PC-9 (cell line): ENCODE data around the gene PLPP1. TPM values are rescaled to one million over a fixed set of nuclear protein-coding genes. Genes with fewer than 3 reads are reported as not detected.

Source experiments
- BruUV-seq: library from RNA; stranded (reverse); fragments of 400-500 nt; replicated peaks from 2 replicates; lab custom pipeline; 2021; lab: Mats Ljungman, UMichigan
- CTCF ChIA-PET: fragments of 300-600 bp; sonication (Branson Sonifier 250); formaldehyde crosslinking; loops from one replicate; lab custom pipeline; 2022; ENCODE audit warnings: antibody characterized with exemption; lab: Charles Lee
- POLR2A ChIA-PET: fragments of 300-600 bp; sonication (Branson Sonifier 250); formaldehyde crosslinking; loops from one replicate; lab custom pipeline; 2022; ENCODE audit warnings: antibody characterized with exemption; ENCODE audit not compliant: unreplicated experiment; lab: Charles Lee
- DNase-seq, 2 experiments: peaks; one replicate each; pipeline versions ENCODE4 v3.0.0 to v3.0.0-alpha.2; 2015 to 2022; ENCODE audit warnings: mixed read lengths in 1 of 2
- H2AFZ ChIP-seq: fragments of 200-600 bp; sonication (generic); 2 replicates; pipeline ENCODE4 v1.8.1; 2017; ENCODE audit warnings: antibody characterized with exemption
- H3F3A ChIP-seq: fragments of 200-600 bp; sonication (generic); 2 replicates; pipeline ENCODE4 v1.8.1; 2017; ENCODE audit warnings: antibody characterized with exemption, mild to moderate bottlenecking, low read depth; ENCODE audit not compliant: insufficient read depth
- H3K27ac ChIP-seq: fragments of 200-600 bp; sonication (generic); 2 replicates; pipeline ENCODE4 v1.6.1; 2016; ENCODE audit warnings: mixed run types
- H3K27me3 ChIP-seq: fragments of 200-600 bp; sonication (generic); 2 replicates; pipeline ENCODE4 v1.6.1; 2016; ENCODE audit warnings: low read depth, mixed run types; ENCODE audit not compliant: insufficient read depth
- H3K36me3 ChIP-seq: fragments of 200-600 bp; sonication (generic); 2 replicates; pipeline ENCODE4 v1.6.1; 2016; ENCODE audit warnings: low read depth, mixed run types
- H3K4me1 ChIP-seq: fragments of 200-600 bp; sonication (generic); replicated peaks from 2 replicates; pipeline ENCODE4 v1.6.1; 2016; ENCODE audit warnings: mixed run types; ENCODE audit not compliant: insufficient read depth
- H3K4me2 ChIP-seq: fragments of 200-600 bp; sonication (generic); 2 replicates; pipeline ENCODE4 v1.6.1; 2017; ENCODE audit warnings: mixed run types
- H3K4me3 ChIP-seq: fragments of 200-600 bp; sonication (generic); 2 replicates; pipeline ENCODE4 v1.6.1; 2016; ENCODE audit warnings: mixed run types
- H3K79me2 ChIP-seq: fragments of 200-600 bp; sonication (generic); 2 replicates; pipeline ENCODE4 v1.6.1; 2017; ENCODE audit warnings: low read depth, mixed run types
- H3K9me2 ChIP-seq: fragments of 200-600 bp; sonication (generic); 2 replicates; pipeline ENCODE4 v1.8.1; 2017; ENCODE audit warnings: mild to moderate bottlenecking; ENCODE audit not compliant: insufficient read depth
- H3K9me3 ChIP-seq: fragments of 200-600 bp; sonication (generic); 2 replicates; pipeline ENCODE4 v1.8.1; 2016; ENCODE audit warnings: low read depth; ENCODE audit not compliant: insufficient read depth
- H4K20me1 ChIP-seq: fragments of 200-600 bp; sonication (generic); 2 replicates; pipeline ENCODE4 v1.8.1; 2017; ENCODE audit not compliant: insufficient read depth
- EZH2 ChIP-seq: fragments of 200-600 bp; sonication (generic); IDR thresholded peaks from 2 replicates; pipeline ENCODE4 v1.8.0; 2017; ENCODE audit warnings: antibody characterized with exemption, low read depth
- intact Hi-C: fragments of 100-400 bp; cut with micrococcal nuclease; formaldehyde crosslinking; loops from one replicate; pipeline ENCODE4 v1.10.0; 2022; ENCODE audit not compliant: unreplicated experiment
- total RNA-seq: library from RNA; stranded (reverse); gene quantifications from 2 replicates; pipeline ENCODE4 v1.2.3, GENCODE V29; 2021
- TF ChIP-seq, protein P1 (sequence below): fragments of 200-600 bp; sonication (generic); conservative IDR thresholded peaks from 2 replicates; pipeline ENCODE4 v1.6.1; 2017; ENCODE audit warnings: mixed run types, antibody characterized with exemption, mild to moderate bottlenecking, moderate library complexity

The PLPP1 gene
- total RNA-seq, 1 experiment from 2014 or later, result 12.2 TPM

GRCh38 chr5:55546947-55547346 lies 12.2 kb upstream of the PLPP1 start:
- Histone ChIP-seq H3K27me3 (no peaks in the 10 kb centered on the region), H3K27ac (no peak overlapping the region), H2AFZ (no peak overlapping the region), H3K9me3 (no peaks in the 10 kb centered on the region), H3K9me2 (no peaks in the 10 kb centered on the region; the same call in 1 of the 2 replicates), H3F3A (no peaks in the 10 kb centered on the region), H3K4me1 (no peaks in the 10 kb centered on the region), H3K36me3 (no peaks in the 10 kb centered on the region), H3K4me2 (no peak overlapping the region), H4K20me1 (no peaks in the 10 kb centered on the region), H3K4me3 (no peak overlapping the region), H3K79me2 (no peaks in the 10 kb centered on the region)
- no TSS peak for BruUV-seq
- TF ChIP-seq, protein P1, sequence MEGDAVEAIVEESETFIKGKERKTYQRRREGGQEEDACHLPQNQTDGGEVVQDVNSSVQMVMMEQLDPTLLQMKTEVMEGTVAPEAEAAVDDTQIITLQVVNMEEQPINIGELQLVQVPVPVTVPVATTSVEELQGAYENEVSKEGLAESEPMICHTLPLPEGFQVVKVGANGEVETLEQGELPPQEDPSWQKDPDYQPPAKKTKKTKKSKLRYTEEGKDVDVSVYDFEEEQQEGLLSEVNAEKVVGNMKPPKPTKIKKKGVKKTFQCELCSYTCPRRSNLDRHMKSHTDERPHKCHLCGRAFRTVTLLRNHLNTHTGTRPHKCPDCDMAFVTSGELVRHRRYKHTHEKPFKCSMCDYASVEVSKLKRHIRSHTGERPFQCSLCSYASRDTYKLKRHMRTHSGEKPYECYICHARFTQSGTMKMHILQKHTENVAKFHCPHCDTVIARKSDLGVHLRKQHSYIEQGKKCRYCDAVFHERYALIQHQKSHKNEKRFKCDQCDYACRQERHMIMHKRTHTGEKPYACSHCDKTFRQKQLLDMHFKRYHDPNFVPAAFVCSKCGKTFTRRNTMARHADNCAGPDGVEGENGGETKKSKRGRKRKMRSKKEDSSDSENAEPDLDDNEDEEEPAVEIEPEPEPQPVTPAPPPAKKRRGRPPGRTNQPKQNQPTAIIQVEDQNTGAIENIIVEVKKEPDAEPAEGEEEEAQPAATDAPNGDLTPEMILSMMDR, result no peak
- TF ChIP-seq EZH2, result no peak
- no peak for DNase-seq
- ChIA-PET POLR2A (no interaction called here), CTCF (no interaction called here)
- intact Hi-C loops, result no loop called here

DNA sequence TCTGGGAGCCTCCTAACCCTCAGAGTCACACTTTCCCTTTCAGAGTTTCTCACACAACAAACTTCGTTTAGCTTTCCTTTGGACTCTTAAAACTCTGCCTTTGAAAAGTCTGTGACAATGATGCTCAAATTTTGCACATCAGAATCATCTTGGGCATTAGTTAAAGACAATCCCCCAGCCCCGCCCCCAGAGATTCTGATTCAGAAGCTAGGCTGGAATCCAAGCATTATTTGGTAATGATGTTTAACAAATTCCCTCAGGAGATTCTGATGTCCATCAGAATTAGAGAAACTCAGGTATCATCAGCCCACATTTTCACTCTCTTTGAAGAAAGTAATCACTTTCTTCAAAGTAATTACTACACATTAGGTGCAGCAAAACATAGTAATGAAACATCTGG lies 9.6 kb upstream of the PLPP1 start:
- DNase-seq, result no peak
- Histone ChIP-seq H3K27ac (no peak overlapping the region), H4K20me1 (no peaks in the 10 kb centered on the region), H3K9me2 (no peaks in the 10 kb centered on the region; the same call in 1 of the 2 replicates), H3K4me2 (no peak overlapping the region), H3K27me3 (no peaks in the 10 kb centered on the region), H3K36me3 (no peaks in the 10 kb centered on the region), H3K4me3 (no peak overlapping the region), H3F3A (no peaks in the 10 kb centered on the region), H3K79me2 (no peaks in the 10 kb centered on the region), H2AFZ (no peak overlapping the region), H3K9me3 (no peaks in the 10 kb centered on the region), H3K4me1 (no peaks in the 10 kb centered on the region)
- ChIA-PET CTCF (no interaction called here), POLR2A (no interaction called here)
- intact Hi-C loops, result no loop called here
- BruUV-seq, result no TSS peak
- no peak for TF ChIP-seq EZH2
- TF ChIP-seq, protein P1, result no peak

DNA sequence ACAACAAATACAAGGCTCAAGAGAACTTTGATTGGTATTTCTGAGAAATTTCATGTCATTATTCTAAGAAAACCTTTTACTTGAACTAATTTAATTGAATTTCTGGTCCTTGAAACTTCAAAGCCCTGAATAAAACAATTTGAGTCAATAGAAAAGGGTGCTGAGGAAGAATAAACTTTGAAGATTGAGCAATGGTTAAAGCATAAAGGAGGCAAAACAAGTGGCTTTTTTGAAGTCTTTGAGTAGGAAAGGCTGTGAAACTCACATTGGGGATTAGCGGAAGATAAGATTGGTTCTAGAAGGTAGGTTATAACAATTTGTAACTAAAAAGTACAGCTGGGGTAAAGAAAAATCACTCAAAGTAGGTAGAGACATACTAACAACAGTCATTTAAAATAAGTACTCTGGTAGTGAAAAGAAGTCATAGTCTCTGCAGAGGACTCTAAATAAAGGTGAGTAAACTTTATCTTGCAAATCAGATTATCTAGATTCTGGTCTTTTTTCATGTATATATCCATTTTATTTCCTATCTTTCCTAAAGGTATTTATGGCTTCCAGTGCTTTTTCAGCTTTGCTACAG lies 6.4 kb upstream of the PLPP1 start:
- POLR2A ChIA-PET, result interaction anchor here (0.7 kb wide), 1 partner anchor 137 kb away, joined by 8 read pairs; no protein-coding TSS in a partner anchor

More for the DNA sequence above, 6.4 kb upstream of the PLPP1 start:
- H4K20me1 ChIP-seq, result no peaks in the 10 kb centered on the region
- no peaks in the 10 kb centered on the region for H3K36me3 ChIP-seq
- no peaks in the 10 kb centered on the region for H3K9me2 ChIP-seq
- H3K79me2 ChIP-seq, result no peaks in the 10 kb centered on the region
- peaks cover 2% of the 10 kb centered on the region; the same call in 1 of the 2 replicates for H3F3A ChIP-seq
- no peak for DNase-seq
- H3K4me1 ChIP-seq, result no peaks in the 10 kb centered on the region
- intact Hi-C loops, result no loop called here
- no peak overlapping the region for H3K4me3 ChIP-seq
- BruUV-seq, result no TSS peak
- no peak overlapping the region for H3K4me2 ChIP-seq
- no peaks in the 10 kb centered on the region for H3K27me3 ChIP-seq
- H3K9me3 ChIP-seq, result no peaks in the 10 kb centered on the region
- CTCF ChIA-PET, result interaction anchor here (0.6 kb wide), 1 partner anchor 9 kb away, joined by 4 read pairs; no protein-coding TSS in a partner anchor
- TF ChIP-seq, protein P1, result no peak
- TF ChIP-seq EZH2, result no peak
- no peak overlapping the region for H2AFZ ChIP-seq
- no peak overlapping the region for H3K27ac ChIP-seq
